ENCODE data around the gene TSPAN10. TPM values are rescaled to one million over a fixed set of nuclear protein-coding genes. Genes with fewer than 3 reads are reported as not detected.

TSPAN10 gene
- 1.1 TPM for total RNA-seq
- long read RNA-seq, partial matches to known transcripts: 0 of 1 reads
- long read RNA-seq, other reads (novel, unspliced or antisense): 1 of 1 reads

DNA sequence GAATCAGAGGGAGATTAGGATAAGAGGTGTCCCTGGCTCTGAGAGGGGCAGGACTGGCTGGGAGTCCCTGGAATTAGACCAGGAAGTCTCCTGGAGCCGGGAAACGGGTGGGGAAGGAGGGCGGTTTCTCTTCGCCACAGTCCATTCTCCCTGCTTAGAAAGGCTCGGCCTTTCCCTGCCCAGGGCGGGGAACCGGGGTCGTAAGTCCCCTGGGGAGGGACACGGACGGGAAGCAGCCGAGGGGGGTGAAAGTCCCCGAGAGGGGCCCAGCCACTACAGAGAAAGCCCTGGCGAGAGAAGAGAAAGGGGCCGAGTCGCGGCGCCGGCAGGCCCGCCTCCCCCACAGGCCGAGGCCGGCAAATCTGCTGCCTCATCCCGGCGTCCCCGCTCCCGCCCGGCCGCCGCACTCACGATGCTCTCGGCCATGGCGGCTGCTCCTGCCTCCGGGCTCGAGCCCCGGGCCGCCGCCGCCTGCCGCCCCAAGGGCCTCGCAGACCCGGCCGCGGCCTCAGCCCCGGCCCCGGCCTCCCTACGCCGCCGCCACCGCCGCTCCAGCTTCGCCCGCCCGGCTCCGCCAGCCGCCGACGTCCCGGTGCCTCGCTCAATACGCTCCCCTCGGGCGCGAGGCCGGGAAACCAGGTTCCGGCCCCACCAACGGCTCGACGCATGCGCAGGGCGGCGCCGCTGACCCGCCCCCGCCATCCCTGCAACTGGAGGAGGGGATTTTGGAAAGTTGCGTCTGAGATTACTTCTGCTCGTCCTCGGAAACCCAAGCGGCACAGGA lies at the start of gene TSPAN10, which contains the start of gene NPLOC4:
Gene TSPAN10 (plus strand): TSS at position 692 of the 784 bp plus-strand sequence. CDS start 5,217 bp downstream, outside the sequence.
Gene NPLOC4 (minus strand): TSS at position 608 of the 784 bp plus-strand sequence. CDS start 182 bp downstream, at position 426.
- Histone ChIP-seq H3K27ac (peak within 1 kb of the TSS; percentile 87), H3K4me1 (peaks cover 30% of the 10 kb centered on the region), H3K27me3 (no peaks in the 10 kb centered on the region), H3K9me3 (no peaks in the 10 kb centered on the region), H3K4me3 (peak within 1 kb of the TSS; percentile 74), H3K36me3 (no peaks in the 10 kb centered on the region)
- intact Hi-C loops (cut with DNase I): no loop called here
- ATAC-seq (peak; percentile 96), DNase-seq (peak; percentile 94)
- TF ChIP-seq, protein P1, sequence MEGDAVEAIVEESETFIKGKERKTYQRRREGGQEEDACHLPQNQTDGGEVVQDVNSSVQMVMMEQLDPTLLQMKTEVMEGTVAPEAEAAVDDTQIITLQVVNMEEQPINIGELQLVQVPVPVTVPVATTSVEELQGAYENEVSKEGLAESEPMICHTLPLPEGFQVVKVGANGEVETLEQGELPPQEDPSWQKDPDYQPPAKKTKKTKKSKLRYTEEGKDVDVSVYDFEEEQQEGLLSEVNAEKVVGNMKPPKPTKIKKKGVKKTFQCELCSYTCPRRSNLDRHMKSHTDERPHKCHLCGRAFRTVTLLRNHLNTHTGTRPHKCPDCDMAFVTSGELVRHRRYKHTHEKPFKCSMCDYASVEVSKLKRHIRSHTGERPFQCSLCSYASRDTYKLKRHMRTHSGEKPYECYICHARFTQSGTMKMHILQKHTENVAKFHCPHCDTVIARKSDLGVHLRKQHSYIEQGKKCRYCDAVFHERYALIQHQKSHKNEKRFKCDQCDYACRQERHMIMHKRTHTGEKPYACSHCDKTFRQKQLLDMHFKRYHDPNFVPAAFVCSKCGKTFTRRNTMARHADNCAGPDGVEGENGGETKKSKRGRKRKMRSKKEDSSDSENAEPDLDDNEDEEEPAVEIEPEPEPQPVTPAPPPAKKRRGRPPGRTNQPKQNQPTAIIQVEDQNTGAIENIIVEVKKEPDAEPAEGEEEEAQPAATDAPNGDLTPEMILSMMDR (IDR thresholded peaks at IDR 0.05): no peak

DNA sequence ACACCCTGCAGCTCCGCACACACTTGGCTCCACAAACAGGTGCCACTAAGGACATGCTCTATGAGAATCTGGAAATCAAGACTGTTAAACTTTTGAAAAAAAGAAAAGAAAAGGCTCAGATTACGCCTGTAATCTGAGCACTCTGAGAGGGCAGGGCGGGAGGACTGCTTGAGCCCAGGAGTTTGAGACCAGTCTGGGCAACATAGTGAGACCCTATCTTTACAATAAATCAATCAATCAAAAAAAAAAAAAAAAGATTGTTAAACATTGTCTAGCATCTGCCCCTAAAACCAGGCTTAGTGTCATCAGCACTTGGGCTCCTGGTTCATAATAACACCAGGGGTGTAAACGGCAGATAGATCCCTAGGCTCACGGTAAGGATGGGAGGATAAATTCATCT lies 47.4 kb upstream of the TSPAN10 start:
- no peaks in the 10 kb centered on the region for H3K27me3 ChIP-seq
- TF ChIP-seq, protein P1 (IDR thresholded peaks at IDR 0.05): no peak
- H3K9me3 ChIP-seq: no peaks in the 10 kb centered on the region
- peaks cover 97% of the 10 kb centered on the region for H3K36me3 ChIP-seq
- no peak overlapping the region for H3K4me3 ChIP-seq
- ATAC-seq (no peak), DNase-seq (no peak)
- H3K4me1 ChIP-seq: no peaks in the 10 kb centered on the region
- no peak overlapping the region for H3K27ac ChIP-seq
- intact Hi-C loops (cut with DNase I): loop anchor here (10.0 kb wide), 1 partner anchor 335 kb away; no protein-coding TSS in a partner anchor

DNA sequence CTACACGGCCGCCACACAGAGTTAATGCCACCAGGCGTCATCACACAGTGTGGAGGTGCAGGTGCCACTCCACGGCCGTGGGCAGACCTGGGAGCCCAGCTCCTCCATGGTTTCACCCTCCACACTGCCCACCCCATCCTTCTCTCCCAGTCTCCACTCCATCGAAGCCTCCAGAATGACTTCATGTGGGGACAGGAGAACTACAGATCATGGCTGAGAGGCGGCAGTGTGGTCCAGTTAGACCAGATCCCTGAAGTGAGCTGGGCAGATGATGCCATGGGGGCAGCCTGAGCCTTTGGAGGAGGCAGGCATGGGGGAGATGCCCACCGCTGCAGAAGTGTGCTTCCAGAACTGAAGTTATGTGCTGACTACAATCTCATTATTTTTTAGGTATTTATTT lies 46.9 kb upstream of the TSPAN10 start:
- H3K36me3 ChIP-seq: peaks cover 98% of the 10 kb centered on the region
- no peak for ATAC-seq
- TF ChIP-seq, protein P1 (IDR thresholded peaks at IDR 0.05): no peak

GRCh38 chr17:81591971-81592370 lies 45.0 kb upstream of the TSPAN10 start:
- ATAC-seq (no peak), DNase-seq (no peak)
- Histone ChIP-seq H3K27me3 (no peaks in the 10 kb centered on the region), H3K4me1 (no peaks in the 10 kb centered on the region), H3K27ac (no peak overlapping the region), H3K9me3 (no peaks in the 10 kb centered on the region), H3K36me3 (peaks cover 98% of the 10 kb centered on the region), H3K4me3 (no peak overlapping the region)
- TF ChIP-seq, protein P1 (IDR thresholded peaks at IDR 0.05): no peak
- intact Hi-C loops (cut with DNase I): no loop called here

More for the DNA sequence above, 46.9 kb upstream of the TSPAN10 start:
- Histone ChIP-seq H3K4me1 (no peaks in the 10 kb centered on the region), H3K27ac (no peak overlapping the region), H3K9me3 (no peaks in the 10 kb centered on the region), H3K27me3 (no peaks in the 10 kb centered on the region), H3K4me3 (no peak overlapping the region)
- intact Hi-C loops (cut with DNase I): no loop called here
- DNase-seq: no peak

DNA sequence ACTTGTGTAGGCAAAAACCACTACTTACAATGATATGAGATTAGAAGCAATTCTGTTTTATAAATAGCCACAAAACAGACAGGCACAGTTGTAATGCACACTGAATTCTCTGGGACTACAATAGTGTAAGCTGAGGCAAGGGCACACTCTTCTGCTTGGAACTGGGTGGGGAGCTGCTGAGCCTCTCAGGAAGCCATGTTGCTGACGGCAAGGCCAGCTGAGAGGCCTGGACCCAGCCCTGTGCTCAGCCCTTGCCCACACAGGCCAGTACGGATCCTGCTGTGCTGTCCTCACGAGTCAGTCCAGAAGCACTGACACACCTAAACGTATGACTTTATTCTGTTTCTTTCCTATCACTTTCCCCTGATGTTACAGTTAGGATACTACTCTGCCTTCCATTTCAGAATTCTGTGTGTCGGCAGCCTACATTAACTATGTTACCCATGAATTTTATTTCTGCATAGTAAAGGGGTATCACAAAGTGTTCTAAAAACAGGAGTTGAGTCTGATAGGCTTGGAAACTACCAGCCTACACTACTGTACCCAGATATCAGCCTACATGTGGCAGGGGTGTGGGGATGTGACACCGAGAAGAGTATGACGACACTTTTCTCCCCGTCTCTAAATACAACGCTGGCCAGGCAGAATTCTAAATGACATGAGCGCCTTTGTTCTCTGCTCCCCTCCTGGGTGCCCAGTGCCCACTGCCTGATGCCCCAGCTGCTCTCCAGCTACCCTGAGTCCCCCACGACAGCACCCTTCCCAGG lies 43.7 kb upstream of the TSPAN10 start:
- Histone ChIP-seq H3K4me3 (no peak overlapping the region), H3K27me3 (no peaks in the 10 kb centered on the region), H3K27ac (no peak overlapping the region), H3K9me3 (no peaks in the 10 kb centered on the region), H3K36me3 (peaks cover 99% of the 10 kb centered on the region), H3K4me1 (no peaks in the 10 kb centered on the region)
- TF ChIP-seq, protein P1 (IDR thresholded peaks at IDR 0.05): no peak
- DNase-seq: no peak
- peak; percentile 20 for ATAC-seq
- intact Hi-C loops (cut with DNase I): no loop called here

All from upper lobe of right lung (tissue), 1 donor.